Activated CD8-positive, alpha-beta memory T cell treated with anti-CD3 and anti-CD28 coated beads for 48 hours (primary cell): Measurements from ENCODE around the gene ABCC9.

Experiments
- DNase-seq, 3 experiments: peaks; one replicate each; pipeline ENCODE4 v3.0.0-alpha.2; 2020; ENCODE audit warnings: low read depth in 2 of 3, low spot score in 2 of 3

Gene ABCC9

GRCh38 chr12:21775133-21775820 is 165.9 kb downstream of the ABCC9 start:
- no peak for DNase-seq

DNA sequence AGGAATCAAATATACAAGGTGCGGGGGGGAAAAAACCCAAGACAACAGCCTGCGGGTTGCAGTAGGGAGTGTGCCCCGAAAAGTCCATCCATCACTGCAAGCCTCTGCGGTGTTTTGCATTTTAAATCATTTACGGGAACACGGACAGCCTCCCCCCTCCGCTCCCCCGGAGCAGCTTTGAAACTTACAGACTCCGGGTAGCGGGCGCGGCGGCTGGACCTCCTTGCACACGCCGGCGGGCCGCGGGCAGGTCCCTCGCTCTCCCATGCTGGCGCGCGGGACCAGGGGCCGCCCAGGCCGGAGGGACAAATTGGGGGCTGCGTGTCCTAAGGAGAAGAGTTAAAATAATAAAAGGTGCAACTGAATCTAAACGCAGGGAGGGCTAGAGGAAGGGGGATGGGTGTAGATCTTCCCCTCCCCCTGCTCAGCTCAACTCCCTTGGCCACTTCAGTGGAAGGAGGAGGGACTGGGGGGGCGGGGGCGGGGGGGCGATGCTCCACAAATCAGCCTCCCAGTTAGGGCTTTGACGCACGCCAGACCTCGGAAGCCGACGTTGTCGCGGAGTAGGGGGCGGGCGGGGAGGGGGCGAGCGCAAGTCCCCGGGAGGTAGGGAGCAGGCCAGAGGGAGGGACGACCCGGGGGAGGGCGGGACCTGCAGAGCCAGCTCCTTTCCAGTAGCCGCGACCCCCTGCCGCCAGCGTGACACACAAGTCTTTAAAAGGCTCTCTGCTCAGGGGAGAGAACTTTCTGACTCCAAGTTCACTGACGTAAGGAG is 166.7 kb downstream of the ABCC9 start, which contains the start of gene KCNJ8:
Gene KCNJ8 (minus strand): TSS at position 349 of the 775 bp plus-strand sequence. CDS start 1,090 bp downstream, outside the sequence.
- DNase-seq, result no peak

DNA sequence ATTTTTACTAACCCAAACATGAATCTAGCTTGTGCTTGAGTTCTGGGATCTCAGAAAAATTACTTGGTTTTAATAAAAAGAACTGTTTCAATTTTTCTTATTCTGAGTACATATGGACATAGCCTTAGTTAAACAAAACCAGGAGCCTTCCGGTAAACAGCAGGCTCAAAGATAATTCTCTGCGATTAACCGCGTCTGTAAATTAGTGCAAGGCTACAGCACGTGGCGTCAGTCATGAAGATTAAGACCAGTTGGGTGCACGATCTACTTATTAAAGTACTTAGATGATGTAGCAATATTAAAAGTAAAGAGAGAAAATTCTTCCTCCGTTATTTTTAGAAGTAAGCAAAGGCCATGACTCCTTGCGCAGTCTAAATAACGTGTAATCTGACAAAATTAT is 167.4 kb downstream of the ABCC9 start:
- no peak for DNase-seq

GRCh38 chr12:21773263-21773741 is 167.9 kb downstream of the ABCC9 start:
- DNase-seq, result no peak

DNA sequence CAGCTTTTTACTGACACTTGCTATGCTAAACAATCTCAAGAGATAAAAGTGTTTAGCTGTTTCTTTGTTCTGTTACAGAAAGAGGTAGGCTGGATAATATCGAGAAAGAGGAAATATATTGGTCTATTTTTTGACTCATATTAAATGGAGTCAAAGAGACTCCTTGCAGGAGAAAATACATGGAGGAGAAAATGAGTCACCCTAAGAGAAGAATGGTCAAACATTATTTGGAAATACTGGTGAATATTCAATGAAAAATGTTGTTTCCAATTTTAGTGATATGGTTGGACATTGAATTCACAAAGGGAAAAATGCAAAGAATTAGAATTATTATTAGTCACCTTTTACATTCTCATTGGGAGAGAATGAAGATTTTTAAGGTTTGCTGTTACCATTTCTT is 169.9 kb downstream of the ABCC9 start:
- no peak for DNase-seq

DNA sequence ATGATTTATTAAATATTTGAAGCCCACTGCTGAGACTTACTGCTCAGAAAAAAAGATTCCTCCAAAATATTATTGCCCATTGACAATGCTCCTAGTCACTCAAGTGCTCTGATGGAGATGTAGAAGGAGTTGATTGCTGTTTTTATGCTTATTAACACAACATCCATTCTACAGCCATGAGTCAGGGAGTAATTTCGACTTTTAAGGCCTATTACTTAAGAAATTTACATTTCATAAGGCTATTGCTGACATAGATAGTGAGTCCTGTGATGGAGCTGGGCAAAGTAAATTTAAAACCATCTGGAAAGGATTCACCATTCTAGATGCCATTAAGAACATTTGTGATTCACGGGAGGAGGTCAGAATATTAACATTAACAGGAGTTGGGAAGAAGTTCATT is 171.9 kb downstream of the ABCC9 start:
- DNase-seq, result no peak

- no peak for DNase-seq
These were observed 174.8 kb downstream of the ABCC9 start for GRCh38 chr12:21766403-21766802.

DNA sequence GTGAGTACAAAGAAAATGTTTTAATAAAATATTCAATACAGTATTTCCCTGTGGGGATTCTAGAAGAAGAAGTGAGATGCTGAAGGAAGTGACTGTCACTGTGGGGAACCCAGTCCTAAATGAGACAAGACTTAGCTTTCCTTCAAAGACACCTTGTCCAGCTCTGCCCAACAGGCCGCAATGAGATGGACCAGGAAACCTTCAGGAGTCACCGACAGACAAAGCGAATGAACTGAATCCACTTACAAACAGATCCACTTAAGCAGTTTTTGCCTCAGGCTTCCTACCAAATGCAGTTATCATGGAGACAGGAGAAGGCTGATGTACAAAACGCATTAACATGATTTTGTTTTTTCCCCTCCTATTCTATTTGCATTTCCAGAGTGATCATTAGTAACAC is 176.3 kb downstream of the ABCC9 start:
- no peak for DNase-seq

- no peak for DNase-seq
These were observed 177.2 kb downstream of the ABCC9 start for GRCh38 chr12:21764065-21764464.

- DNase-seq, result no peak
These were observed 177.7 kb downstream of the ABCC9 start for GRCh38 chr12:21763531-21763930.

- DNase-seq, result no peak
These were observed 181.5 kb downstream of the ABCC9 start for GRCh38 chr12:21759737-21760136.

- no peak for DNase-seq
These were observed 183.5 kb downstream of the ABCC9 start for GRCh38 chr12:21757735-21758134.

DNA sequence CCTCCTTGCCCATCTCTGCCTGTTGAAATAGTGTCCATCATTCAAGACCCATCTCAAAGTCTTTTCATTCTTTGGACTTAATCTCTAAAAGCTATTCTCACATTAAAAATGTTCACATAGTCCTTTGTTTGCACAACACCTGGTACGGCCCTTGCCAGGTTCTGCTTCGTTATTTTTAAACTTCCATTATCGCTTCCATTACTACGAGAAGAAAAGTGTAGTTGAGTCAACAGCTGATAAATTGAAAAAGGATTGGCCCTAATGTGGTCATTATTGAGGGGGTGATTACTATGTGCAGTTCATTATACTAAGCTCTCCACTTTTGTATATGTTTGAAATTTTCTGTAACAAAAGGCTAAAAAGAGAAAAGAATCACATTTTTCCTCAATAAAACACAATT is 184.5 kb downstream of the ABCC9 start:
- no peak for DNase-seq

DNA sequence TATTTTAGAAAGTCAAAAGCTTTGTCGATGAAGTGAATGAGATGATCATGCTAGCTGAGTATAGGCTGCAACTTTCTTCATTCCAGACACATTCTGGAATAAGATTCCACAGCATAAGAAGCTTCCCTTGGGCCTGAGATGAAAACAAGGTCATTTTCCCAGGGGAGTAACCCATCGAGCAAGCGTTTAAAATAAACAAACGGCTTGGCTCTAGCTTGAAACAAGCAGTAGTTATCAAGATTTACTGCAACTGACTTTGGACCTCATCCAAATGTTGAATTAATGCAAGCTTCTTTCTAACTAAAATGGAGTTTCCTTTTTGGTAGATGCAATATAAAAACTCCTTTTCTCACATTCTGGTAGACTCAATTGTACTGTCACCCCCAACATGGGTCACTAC is 189.7 kb downstream of the ABCC9 start:
- no peak for DNase-seq
